GM18867 (cell line): Measurements from ENCODE around the gene SH2D7.

ENCODE experiments used
- ATAC-seq: cut with Tn5 transposase; IDR thresholded peaks from one replicate; pipeline ENCODE4 v1.9.1; 2021; ENCODE audit warnings: mild to moderate bottlenecking, moderate library complexity; ENCODE audit not compliant: unreplicated experiment

The SH2D7 gene

DNA sequence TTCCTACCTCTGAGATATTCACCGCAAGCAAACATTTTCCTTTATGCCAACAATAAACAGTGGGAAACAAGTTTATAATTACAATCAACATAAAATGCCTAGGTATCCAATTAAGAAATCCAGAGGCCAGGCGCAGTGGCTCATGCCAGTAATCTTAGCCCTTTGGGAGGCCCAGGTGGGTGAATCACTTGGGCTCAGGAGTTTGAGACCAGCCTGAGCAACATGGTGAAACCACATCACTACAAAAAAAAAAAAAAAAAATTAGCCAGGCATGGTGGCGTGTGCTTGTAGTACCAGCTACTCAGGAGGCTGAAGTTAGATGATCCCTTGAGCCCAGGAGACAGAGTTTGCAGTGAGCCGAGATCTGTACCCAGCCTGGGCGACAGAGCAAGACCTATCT, 32.1 kb upstream of the SH2D7 start:
- no peak for ATAC-seq

- peak; percentile 47 for ATAC-seq
These were observed 30.4 kb upstream of the SH2D7 start for GRCh38 chr15:78061963-78062427.

DNA sequence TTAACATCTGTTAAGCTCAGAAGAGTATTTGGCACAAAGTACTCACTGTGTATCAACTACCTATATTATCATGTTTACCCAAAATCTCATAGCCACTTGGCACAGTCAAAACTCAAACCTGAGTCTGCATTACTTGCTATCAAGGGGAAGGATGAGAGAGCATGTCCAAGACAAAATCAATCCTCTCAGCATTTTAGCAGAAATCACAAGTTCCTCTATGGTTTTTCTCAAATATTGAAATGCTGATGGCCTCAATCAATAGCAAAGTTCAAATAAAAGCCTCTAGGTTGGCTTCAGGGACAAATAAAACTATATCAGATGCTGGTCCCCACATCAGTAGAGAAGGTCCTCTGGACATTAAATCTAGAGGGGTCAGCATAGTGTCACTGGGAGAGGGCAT, 29.1 kb upstream of the SH2D7 start:
- no peak for ATAC-seq

DNA sequence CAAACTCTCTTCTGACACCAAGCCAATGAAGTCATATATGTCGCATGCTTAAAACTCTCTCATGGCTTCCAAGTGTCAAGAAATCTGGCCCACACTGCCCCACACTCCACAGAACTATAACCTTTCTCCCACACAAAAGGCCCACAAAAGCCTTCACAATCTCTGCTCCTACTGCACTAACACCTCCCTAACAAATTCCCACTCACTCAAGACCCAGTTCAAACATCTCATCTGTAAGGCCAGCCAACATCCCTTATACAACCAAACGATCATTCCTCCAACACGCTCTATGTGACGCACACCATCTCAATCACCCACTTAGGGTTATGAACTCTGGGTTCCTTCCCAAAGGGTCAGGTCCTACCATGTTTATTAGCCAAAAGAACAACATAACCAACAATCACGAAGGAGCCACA, 28.4 kb upstream of the SH2D7 start:
- no peak for ATAC-seq

- no peak for ATAC-seq
These were observed 27.8 kb upstream of the SH2D7 start for GRCh38 chr15:78064544-78064943.

DNA sequence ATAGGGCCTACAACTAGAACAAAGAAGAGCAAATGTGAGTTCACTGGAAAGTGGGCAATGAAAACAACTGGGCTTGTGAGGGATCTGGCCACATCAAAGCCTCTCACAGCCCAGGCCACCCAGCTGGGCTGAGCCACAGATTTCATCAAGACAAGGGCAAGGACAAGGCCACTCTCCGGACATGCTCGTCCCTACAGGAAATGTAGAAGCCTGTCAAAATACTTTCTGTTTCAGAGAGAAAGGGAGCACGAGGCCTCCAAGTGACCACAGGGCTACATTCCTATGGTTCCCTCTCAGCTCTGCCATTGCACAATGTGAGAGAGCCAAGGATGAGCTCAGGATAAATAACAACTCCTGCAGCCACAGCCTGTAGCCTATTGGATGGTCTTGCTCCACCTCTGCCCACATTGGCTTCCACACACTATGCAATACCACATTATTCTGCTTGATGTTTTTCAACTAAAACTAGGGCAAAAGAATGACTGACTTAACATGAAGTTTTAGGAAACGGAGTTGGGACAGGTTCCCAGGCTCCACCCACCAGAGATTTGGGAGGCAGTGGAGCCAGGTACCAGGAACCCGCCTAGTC, 27.0 kb upstream of the SH2D7 start:
- ATAC-seq: no peak

- ATAC-seq: peak; percentile 62
These were observed 26.1 kb upstream of the SH2D7 start for GRCh38 chr15:78065973-78066946.

DNA sequence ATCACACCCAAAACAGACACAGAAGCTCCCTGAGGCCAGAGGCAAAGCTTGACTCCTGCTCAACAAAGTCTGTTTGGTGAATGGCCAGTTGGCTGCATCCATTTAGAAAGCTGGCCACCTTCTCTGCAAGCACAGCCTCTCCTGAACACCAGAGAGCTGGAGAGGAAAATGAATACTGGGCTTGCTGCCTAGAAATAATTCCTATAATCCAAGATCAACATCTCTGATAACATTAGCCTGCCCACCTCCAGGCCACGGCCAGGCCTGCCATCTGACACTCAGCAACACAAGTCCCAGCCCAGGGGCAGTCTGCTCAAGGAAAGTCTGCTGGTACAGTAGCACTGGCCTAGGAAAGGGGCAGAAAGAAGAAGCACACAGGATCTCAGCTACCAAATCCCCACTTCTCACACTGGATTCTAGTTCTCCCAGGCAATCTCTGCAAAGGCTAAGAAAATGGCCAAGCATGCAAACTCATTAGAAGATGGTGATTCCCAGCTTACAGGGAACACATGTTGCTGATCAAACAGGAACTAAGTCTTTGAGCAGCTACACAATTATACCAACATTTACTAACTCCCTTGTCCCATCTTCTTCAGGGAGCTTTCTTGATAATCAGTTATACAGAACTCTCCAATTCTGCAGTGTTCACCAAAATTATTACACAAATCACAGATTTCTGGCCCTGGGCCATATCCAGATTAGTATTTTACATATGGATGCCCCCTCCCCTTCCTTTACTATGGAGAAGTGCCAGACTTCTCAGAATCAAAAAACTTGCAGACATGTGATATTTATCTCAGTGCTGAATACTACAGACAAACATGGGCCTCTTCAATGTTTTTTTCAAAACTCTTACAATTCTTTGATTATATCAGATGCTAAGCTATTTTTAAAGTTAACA, 24.8 kb upstream of the SH2D7 start:
- ATAC-seq: no peak

- peak; percentile 14 for ATAC-seq
These were observed 23.3 kb upstream of the SH2D7 start for GRCh38 chr15:78069052-78069414.

DNA sequence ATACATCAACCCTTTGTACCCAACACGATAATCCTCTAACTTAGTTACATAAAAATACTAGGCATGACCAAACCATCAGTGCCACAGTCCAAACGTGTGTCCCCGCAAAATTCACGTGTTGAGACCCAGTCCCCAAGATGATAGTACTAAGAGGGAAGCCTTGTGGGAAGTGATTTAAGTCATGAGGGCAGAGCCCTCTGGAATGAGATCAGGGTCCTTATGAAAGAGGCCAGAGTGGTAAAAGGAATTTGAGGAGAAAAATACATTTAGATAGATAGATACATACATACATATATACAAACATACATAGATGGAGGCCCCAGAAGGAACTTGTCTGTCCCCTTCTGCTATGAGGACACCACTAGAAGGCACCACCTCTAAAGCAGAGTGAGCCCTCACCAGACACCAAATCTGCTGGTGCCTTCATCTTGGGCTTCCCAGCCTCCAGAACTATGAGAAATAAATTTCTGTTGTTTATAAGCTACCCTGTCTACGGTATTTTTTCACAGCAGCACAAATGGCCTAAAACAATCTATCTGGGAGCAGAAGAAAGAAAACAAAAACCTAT, 22.8 kb upstream of the SH2D7 start:
- ATAC-seq: no peak

DNA sequence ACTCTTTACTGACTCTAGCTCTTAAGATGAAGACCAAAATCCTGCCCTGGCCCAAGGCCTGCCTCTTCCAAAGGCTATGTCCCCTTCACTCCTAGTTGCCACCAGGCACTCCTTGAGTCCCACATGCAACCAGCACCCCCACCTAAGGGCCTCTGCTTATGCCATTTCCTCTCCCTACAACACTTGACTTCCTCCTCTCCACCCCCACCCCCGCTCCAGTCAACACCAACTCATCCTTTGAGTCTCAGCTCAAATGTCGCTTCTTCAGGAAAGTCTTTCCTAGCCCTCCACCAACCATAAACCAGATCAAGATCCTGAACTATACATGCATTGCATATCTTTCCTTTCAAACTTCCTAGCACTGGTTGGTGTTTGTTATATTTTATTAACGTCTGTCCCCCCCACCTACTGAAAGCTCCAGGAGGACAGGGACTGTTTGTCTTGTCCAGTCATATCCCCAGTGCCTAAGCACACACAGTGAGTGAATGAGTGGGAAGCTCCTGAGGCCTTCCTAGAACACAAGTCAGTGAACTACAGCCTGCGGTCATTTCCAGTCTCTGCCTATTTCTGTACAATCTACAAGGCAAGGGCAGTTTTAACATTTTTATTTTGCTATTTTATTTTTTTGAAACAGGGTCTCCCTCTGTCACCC, 22.2 kb upstream of the SH2D7 start:
- ATAC-seq: no peak

- no peak for ATAC-seq
These were observed 21.0 kb upstream of the SH2D7 start for GRCh38 chr15:78071383-78071782.

DNA sequence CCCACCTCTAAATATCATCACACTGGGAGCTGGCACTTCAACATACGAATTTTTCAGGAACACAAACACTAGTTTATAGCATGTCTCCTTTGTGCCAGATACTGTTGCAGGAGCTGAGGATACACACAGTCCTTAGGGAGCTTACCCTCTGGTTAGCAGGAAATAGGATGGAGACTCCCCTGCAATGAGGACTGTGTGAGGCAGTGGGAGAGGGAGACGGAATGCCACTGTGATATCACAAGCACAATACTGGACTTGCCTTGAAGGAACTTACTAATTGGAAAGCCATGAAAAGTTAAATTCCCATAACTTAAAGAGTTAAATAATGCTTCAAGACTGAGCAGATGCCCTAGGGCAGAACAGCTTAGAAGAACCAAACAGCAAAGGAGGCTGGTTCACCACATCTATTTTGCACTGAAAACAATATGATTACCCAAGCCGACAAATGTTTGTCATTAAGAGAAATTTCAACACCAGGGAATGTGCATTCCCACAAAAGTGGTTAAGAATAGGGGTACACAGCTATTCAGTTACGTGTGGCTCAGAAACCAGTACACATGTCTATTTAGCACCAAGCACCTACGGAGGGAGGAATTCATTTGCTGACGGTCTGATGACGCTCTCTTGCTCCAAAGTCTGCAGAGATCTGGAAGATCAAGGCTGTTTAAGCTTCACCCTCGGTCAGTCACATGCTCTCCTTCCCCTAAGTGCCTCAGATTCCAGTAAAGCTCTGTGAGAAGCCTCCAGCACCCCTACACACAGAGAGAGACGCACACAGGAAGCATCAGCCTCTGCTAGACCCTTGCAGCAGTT, 20.1 kb upstream of the SH2D7 start:
- ATAC-seq: no peak

GRCh38 chr15:78073046-78073787, 19.1 kb upstream of the SH2D7 start:
- no peak for ATAC-seq

DNA sequence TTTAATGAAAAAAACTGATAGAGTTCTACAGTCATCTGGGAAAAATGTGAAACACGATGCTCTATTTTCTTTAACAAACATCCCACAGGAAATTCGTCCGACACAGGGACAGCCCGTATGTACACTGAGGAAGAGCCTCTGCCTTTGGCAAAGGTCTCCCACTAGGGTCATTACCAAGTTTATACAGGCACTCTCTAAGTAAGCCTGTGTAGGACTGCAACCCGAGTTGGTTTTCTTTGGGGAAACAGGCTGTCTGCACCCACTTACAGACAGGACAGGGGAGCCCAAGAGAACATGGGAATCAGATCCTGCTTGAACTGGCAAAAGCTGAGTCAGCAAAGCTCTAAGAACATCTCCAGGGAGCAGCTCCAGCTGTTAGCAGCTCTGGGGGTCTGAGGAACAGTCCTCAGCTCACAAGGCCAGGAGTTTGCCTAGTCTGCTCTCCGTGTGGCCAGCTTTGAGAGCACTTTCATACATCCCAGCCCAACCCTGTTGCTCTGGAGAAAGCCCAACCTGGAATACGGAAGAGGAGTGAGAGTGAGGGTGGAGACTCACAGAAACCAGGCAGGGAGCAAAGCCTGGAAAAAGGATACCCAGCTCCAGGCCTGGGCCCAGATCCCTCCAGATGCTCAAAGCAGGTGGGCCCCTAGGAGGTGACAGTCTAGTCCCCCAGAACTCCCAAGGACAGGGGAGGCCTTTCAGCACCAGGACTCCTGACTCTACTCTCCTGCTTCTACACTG, 16.7 kb upstream of the SH2D7 start:
- no peak for ATAC-seq

DNA sequence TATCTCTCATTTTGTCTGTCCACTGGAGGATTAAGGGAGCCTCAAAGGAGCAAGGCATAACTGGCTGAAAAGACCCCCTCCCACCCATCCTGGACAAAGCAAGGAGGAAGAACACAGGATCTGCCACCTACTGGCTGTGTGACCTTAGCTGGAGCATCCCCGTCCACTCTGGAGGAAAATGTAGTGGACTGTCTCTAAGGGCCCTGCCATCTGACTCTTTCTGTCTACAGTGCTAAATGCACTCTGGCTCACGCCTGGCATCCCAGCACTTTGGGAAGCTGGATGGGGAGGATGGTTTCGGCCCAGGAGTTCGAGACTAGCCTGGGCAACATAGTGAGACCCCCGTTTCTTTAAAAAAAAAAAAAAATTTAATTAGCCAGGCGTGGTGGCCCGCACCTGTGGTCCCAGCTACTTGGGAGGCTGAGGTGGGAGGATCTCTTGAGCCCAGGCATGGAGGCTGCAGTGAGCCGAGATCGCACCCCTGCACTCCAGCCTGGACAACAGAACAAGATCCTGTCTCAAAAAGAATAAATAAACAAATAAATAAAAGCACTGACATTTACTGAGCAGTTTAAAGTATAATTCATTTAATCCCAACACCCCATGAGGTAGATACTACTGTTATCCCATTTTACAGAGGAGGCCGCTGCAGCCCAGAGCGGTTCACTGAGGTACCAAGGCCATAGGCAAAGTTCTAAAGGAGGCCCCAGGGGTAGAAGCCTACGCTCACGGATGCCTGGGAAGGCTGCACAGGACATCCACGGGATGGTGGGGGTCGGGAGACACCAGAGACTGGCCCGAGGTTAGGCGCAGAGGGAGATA, 15.9 kb upstream of the SH2D7 start:
- ATAC-seq: no peak
